Raji (cell line): Measurements from ENCODE around the gene CNTNAP5.

ENCODE experiments used
- POLR2A ChIP-seq: IDR thresholded peaks from 2 replicates; pipeline ENCODE4 v1.6.1; 2011; ENCODE audit warnings: low read depth, low read length, control low read depth; ENCODE audit not compliant: insufficient read depth

CNTNAP5 gene

GRCh38 chr2:124740636-124741035 is 715.5 kb downstream of the CNTNAP5 start:
- TF ChIP-seq POLR2A, result no peak

- no peak for TF ChIP-seq POLR2A
Observed at GRCh38 chr2:124753842-124754241, 728.8 kb downstream of the CNTNAP5 start.

- no peak for TF ChIP-seq POLR2A
Observed at GRCh38 chr2:124755386-124755785, 730.3 kb downstream of the CNTNAP5 start.

GRCh38 chr2:124756048-124756447 is 731.0 kb downstream of the CNTNAP5 start:
- TF ChIP-seq POLR2A, result no peak

GRCh38 chr2:124762388-124762787 is 737.3 kb downstream of the CNTNAP5 start:
- no peak for TF ChIP-seq POLR2A

- TF ChIP-seq POLR2A, result no peak
Observed at GRCh38 chr2:124763611-124764010, 738.5 kb downstream of the CNTNAP5 start.

- no peak for TF ChIP-seq POLR2A
Observed at GRCh38 chr2:124774781-124775180, 749.7 kb downstream of the CNTNAP5 start.

GRCh38 chr2:124776332-124776731 is 751.2 kb downstream of the CNTNAP5 start:
- no peak for TF ChIP-seq POLR2A

GRCh38 chr2:124778076-124778475 is 753.0 kb downstream of the CNTNAP5 start:
- no peak for TF ChIP-seq POLR2A

GRCh38 chr2:124796647-124797046 is 771.6 kb downstream of the CNTNAP5 start:
- TF ChIP-seq POLR2A, result no peak

GRCh38 chr2:124797049-124797448 is 772.0 kb downstream of the CNTNAP5 start:
- no peak for TF ChIP-seq POLR2A

- TF ChIP-seq POLR2A, result no peak
Observed at GRCh38 chr2:124798551-124798950, 773.5 kb downstream of the CNTNAP5 start.

- TF ChIP-seq POLR2A, result no peak
Observed at GRCh38 chr2:124804014-124804940, 779.2 kb downstream of the CNTNAP5 start.

GRCh38 chr2:124805060-124805459 is 780.0 kb downstream of the CNTNAP5 start:
- TF ChIP-seq POLR2A, result no peak

GRCh38 chr2:124810132-124810531 is 785.0 kb downstream of the CNTNAP5 start:
- TF ChIP-seq POLR2A, result no peak

- TF ChIP-seq POLR2A, result no peak
Observed at GRCh38 chr2:124814968-124815745, 790.1 kb downstream of the CNTNAP5 start.
